HEK293 (cell line): ENCODE measurements around the gene RANGRF.

ENCODE experiments used
- CTCF ChIP-seq: fragments of 450-650 bp; formaldehyde crosslinking; IDR thresholded peaks from 2 replicates; pipeline ENCODE4 v1.5.1; 2016; ENCODE audit warnings: missing biosample characterization, missing genetic modification characterization
- ZBTB26 ChIP-seq: fragments of 450-650 bp; formaldehyde crosslinking; optimal IDR thresholded peaks from 2 replicates; pipeline ENCODE3; 2016; ENCODE audit warnings: missing biosample characterization, mild to moderate bottlenecking, missing genetic modification characterization
- ZNF223 ChIP-seq: fragments of 450-650 bp; formaldehyde crosslinking; IDR thresholded peaks from 2 replicates; pipeline ENCODE4 v1.5.1; 2016; ENCODE audit warnings: missing biosample characterization, missing genetic modification characterization
- TF ChIP-seq, protein P1 (sequence below): fragments of 450-650 bp; formaldehyde crosslinking; IDR thresholded peaks from 2 replicates; pipeline ENCODE4 v1.5.1; 2016; ENCODE audit warnings: missing biosample characterization, missing genetic modification characterization

DNA sequence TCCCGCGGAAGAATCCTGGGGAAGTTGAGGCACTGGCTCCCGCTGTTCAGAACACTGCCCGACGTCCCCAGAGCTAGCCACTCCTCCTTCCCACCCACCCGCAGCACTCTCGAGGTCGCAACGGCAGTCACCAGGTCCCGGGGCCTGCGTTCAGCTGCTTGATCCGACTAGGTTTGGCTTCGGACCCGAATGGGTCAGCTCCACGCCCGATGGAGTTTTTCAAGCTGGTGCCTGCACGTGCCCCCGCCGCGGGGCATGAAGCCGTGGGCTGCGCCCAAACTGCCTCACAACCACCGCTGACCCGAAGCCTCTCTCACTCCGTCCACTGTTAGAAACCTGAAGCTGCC, 38.8 kb downstream of the RANGRF start:
- TF ChIP-seq, protein P1, sequence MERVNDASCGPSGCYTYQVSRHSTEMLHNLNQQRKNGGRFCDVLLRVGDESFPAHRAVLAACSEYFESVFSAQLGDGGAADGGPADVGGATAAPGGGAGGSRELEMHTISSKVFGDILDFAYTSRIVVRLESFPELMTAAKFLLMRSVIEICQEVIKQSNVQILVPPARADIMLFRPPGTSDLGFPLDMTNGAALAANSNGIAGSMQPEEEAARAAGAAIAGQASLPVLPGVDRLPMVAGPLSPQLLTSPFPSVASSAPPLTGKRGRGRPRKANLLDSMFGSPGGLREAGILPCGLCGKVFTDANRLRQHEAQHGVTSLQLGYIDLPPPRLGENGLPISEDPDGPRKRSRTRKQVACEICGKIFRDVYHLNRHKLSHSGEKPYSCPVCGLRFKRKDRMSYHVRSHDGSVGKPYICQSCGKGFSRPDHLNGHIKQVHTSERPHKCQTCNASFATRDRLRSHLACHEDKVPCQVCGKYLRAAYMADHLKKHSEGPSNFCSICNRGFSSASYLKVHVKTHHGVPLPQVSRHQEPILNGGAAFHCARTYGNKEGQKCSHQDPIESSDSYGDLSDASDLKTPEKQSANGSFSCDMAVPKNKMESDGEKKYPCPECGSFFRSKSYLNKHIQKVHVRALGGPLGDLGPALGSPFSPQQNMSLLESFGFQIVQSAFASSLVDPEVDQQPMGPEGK (tag by site-specific recombination) = no peak
- TF ChIP-seq ZNF223 (tag by site-specific recombination) = no peak
- TF ChIP-seq CTCF (tag by site-specific recombination) = no peak
- TF ChIP-seq ZBTB26 (tag by site-specific recombination) = no peak
